ENCODE measurements around the gene SLC30A9.

Gene SLC30A9

DNA sequence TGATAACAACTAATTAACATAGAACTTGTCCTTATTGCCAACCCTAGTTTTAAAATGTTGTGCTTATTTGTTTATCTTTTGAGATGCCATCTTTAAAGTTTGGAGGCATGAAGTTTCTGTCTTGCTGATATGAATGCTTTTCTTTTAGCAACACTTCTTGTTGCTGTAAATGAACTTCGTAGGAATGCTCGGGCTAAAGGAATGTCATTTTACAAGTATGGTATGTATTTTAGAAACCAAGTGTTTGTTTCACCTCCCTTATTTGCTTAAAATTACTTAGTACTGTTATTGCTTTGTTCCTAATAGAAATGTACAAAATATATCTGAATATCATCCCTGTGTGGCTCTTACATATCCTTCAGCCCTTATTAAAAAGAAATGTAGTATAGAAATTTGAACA lies 76.1 kb downstream of the SLC30A9 start:
- Histone ChIP-seq H3K9ac (ENCODE audit: low read length) (no peak overlapping the region), H3F3A (ENCODE audit: insufficient read depth, low read length) (no peaks in the 10 kb centered on the region), H3K9me3 (replicated peaks; ENCODE audit: insufficient read depth, low read length) (no peaks in the 10 kb centered on the region), H4K20me1 (ENCODE audit: insufficient read depth, low read length) (no peaks in the 10 kb centered on the region), H3K4me2 (ENCODE audit: low read depth, low read length) (no peak overlapping the region), H2AFZ (ENCODE audit: low read length) (no peak overlapping the region), H3K36me3 (replicated peaks; ENCODE audit: insufficient read depth, low read length) (no peaks in the 10 kb centered on the region), H3K27ac (ENCODE audit: low read length) (no peak overlapping the region), H3K27me3 (replicated peaks; ENCODE audit: insufficient read depth, low read length) (no peaks in the 10 kb centered on the region), H3K79me2 (ENCODE audit: low read length) (no peaks in the 10 kb centered on the region), H3K9me2 (replicated peaks; ENCODE audit: insufficient read depth, low read length) (no peaks in the 10 kb centered on the region), H3K4me1 (ENCODE audit: low read length) (no peaks in the 10 kb centered on the region), H3K4me3 (ENCODE audit: low read length) (no peak overlapping the region)
- no peak for TF ChIP-seq EZH2 (optimal IDR thresholded peaks at IDR 0.05; ENCODE audit: low read depth, low read length)
- TF ChIP-seq EZH2phosphoT487 (IDR thresholded peaks at IDR 0.05; ENCODE audit: low read length), result no peak
- TF ChIP-seq, protein P1, sequence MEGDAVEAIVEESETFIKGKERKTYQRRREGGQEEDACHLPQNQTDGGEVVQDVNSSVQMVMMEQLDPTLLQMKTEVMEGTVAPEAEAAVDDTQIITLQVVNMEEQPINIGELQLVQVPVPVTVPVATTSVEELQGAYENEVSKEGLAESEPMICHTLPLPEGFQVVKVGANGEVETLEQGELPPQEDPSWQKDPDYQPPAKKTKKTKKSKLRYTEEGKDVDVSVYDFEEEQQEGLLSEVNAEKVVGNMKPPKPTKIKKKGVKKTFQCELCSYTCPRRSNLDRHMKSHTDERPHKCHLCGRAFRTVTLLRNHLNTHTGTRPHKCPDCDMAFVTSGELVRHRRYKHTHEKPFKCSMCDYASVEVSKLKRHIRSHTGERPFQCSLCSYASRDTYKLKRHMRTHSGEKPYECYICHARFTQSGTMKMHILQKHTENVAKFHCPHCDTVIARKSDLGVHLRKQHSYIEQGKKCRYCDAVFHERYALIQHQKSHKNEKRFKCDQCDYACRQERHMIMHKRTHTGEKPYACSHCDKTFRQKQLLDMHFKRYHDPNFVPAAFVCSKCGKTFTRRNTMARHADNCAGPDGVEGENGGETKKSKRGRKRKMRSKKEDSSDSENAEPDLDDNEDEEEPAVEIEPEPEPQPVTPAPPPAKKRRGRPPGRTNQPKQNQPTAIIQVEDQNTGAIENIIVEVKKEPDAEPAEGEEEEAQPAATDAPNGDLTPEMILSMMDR (IDR thresholded peaks at IDR 0.05; ENCODE audit: low read length), result no peak
- no peak for DNase-seq

DNA sequence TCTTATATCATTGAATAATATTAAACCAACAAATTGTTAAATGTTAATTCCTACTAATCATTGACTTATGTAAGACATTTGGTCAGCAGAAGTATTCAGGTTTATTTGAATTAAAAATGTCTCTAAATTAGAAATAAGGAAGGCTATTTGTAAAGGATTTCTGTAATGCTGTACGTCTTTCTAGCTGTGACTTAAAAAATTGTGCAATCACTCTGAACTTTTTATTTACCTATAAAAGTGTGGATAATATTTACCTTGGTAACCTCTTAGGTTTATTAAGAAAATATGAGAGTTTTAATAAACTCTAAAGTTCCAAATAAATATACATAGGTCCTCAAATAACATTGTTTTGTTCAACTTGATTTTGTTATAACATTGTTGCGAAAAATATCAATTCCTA lies 76.9 kb downstream of the SLC30A9 start:
- Histone ChIP-seq H3K4me2 (ENCODE audit: low read depth, low read length) (no peak overlapping the region), H3K4me3 (ENCODE audit: low read length) (no peak overlapping the region), H4K20me1 (ENCODE audit: insufficient read depth, low read length) (no peaks in the 10 kb centered on the region), H3K36me3 (replicated peaks; ENCODE audit: insufficient read depth, low read length) (no peaks in the 10 kb centered on the region), H3K9me2 (replicated peaks; ENCODE audit: insufficient read depth, low read length) (no peaks in the 10 kb centered on the region), H3K4me1 (ENCODE audit: low read length) (no peaks in the 10 kb centered on the region), H3K27ac (ENCODE audit: low read length) (no peak overlapping the region), H3K9me3 (replicated peaks; ENCODE audit: insufficient read depth, low read length) (no peaks in the 10 kb centered on the region), H3K27me3 (replicated peaks; ENCODE audit: insufficient read depth, low read length) (no peaks in the 10 kb centered on the region), H3K79me2 (ENCODE audit: low read length) (no peaks in the 10 kb centered on the region), H3K9ac (ENCODE audit: low read length) (no peak overlapping the region), H2AFZ (ENCODE audit: low read length) (no peak overlapping the region), H3F3A (ENCODE audit: insufficient read depth, low read length) (no peaks in the 10 kb centered on the region)
- DNase-seq, result no peak
- TF ChIP-seq EZH2phosphoT487 (IDR thresholded peaks at IDR 0.05; ENCODE audit: low read length) (no peak), EZH2 (optimal IDR thresholded peaks at IDR 0.05; ENCODE audit: low read depth, low read length) (no peak)
- TF ChIP-seq, protein P1 (IDR thresholded peaks at IDR 0.05; ENCODE audit: low read length), result no peak

DNA sequence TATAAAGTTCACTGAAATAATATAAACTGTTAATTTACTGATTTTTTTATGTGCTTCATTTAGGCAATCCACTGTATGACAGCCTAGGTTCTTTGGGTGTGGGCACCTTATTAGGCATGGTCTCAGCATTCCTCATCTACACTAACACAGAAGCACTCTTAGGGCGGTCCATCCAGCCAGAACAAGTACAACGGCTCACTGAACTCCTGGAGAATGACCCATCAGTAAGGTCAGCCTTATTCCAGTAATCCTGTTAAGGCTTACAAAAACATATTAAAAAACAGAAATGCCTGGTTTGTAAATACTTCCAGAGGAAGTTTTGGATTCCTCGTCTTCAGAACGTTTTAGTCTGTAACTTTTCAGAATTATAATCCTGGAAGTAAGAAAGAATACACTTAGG lies 80.1 kb downstream of the SLC30A9 start:
- no peak overlapping the region for H2AFZ ChIP-seq (ENCODE audit: low read length)
- TF ChIP-seq EZH2phosphoT487 (IDR thresholded peaks at IDR 0.05; ENCODE audit: low read length) (no peak), EZH2 (optimal IDR thresholded peaks at IDR 0.05; ENCODE audit: low read depth, low read length) (no peak)
- TF ChIP-seq, protein P1 (IDR thresholded peaks at IDR 0.05; ENCODE audit: low read length), result no peak

More for the DNA sequence above, 80.1 kb downstream of the SLC30A9 start:
- no peak overlapping the region for H3K4me2 ChIP-seq (ENCODE audit: low read depth, low read length)
- H4K20me1 ChIP-seq (ENCODE audit: insufficient read depth, low read length), result no peaks in the 10 kb centered on the region
- no peak overlapping the region for H3K9ac ChIP-seq (ENCODE audit: low read length)
- no peaks in the 10 kb centered on the region for H3K79me2 ChIP-seq (ENCODE audit: low read length)
- H3K9me2 ChIP-seq (replicated peaks; ENCODE audit: insufficient read depth, low read length), result no peaks in the 10 kb centered on the region
- H3K27me3 ChIP-seq (replicated peaks; ENCODE audit: insufficient read depth, low read length), result no peaks in the 10 kb centered on the region
- no peak overlapping the region for H3K27ac ChIP-seq (ENCODE audit: low read length)
- H3K4me3 ChIP-seq (ENCODE audit: low read length), result no peak overlapping the region
- H3K4me1 ChIP-seq (ENCODE audit: low read length), result no peaks in the 10 kb centered on the region
- no peaks in the 10 kb centered on the region for H3K36me3 ChIP-seq (replicated peaks; ENCODE audit: insufficient read depth, low read length)
- no peaks in the 10 kb centered on the region for H3K9me3 ChIP-seq (replicated peaks; ENCODE audit: insufficient read depth, low read length)
- DNase-seq, result no peak
- H3F3A ChIP-seq (ENCODE audit: insufficient read depth, low read length), result no peaks in the 10 kb centered on the region

Data from MM.1S (cell line).